Subcutaneous adipose tissue (tissue), 4 donors: ENCODE results near the gene PRKCB. TPM values are rescaled to one million over a fixed set of nuclear protein-coding genes. Genes with fewer than 3 reads are reported as not detected.

ENCODE experiments used
- CTCF ChIP-seq: fragments of 450-650 bp; IDR thresholded peaks from one replicate; pipeline ENCODE4 v1.5.1; 2016; ENCODE audit warnings: low read depth, mild to moderate bottlenecking, control low read depth, antibody characterized with exemption, moderate library complexity
- total RNA-seq, 4 donors: library from RNA; depleted of rRNA; stranded (reverse); fragments of >200 nt; gene quantifications; one replicate each; pipeline ENCODE4 v1.1.0, GENCODE V29; 2016

The PRKCB gene
- total RNA-seq, 4 donors from 2014 or later: 3.4 to 16.5 (median 5.7) TPM

GRCh38 chr16:24116989-24117388 is 281.2 kb downstream of the PRKCB start:
- TF ChIP-seq CTCF: no peak

GRCh38 chr16:24117680-24118079 is 281.9 kb downstream of the PRKCB start:
- TF ChIP-seq CTCF: no peak

- no peak for TF ChIP-seq CTCF
Measured at GRCh38 chr16:24118126-24118821, 282.5 kb downstream of the PRKCB start.

GRCh38 chr16:24119807-24120206 is 284.0 kb downstream of the PRKCB start:
- no peak for TF ChIP-seq CTCF

- TF ChIP-seq CTCF: no peak
Measured at GRCh38 chr16:24123275-24123674, 287.5 kb downstream of the PRKCB start.

GRCh38 chr16:24124291-24124690 is 288.5 kb downstream of the PRKCB start:
- TF ChIP-seq CTCF: no peak

- no peak for TF ChIP-seq CTCF
Measured at GRCh38 chr16:24125214-24125613, 289.4 kb downstream of the PRKCB start.
